ENCODE measurements around the gene ARL4C.

GRCh38 chr2:234535464-234535863 lies 38.6 kb upstream of the ARL4C start:
- TF ChIP-seq POLR2A (IDR thresholded peaks at IDR 0.05; ENCODE audit: low read length) (no peak), EP300 (IDR thresholded peaks at IDR 0.05) (no peak), CTCF (IDR thresholded peaks at IDR 0.05) (no peak), POLR2AphosphoS2 (conservative IDR thresholded peaks at IDR 0.05; ENCODE audit: low read length) (no peak), MAZ (IDR thresholded peaks at IDR 0.05; ENCODE audit: borderline replicate concordance, low read depth, low read length) (no peak), RAD21 (conservative IDR thresholded peaks at IDR 0.05 in 1 of 2, IDR thresholded peaks at IDR 0.05 in 1 of 2) (no peak), RFX5 (IDR thresholded peaks at IDR 0.05) (no peak), RCOR1 (IDR thresholded peaks at IDR 0.05; ENCODE audit: low read depth, low read length) (no peak), ELK1 (IDR thresholded peaks at IDR 0.05; ENCODE audit: low read depth, low read length) (no peak), REST (IDR thresholded peaks at IDR 0.05) (no peak), KDM1A (IDR thresholded peaks at IDR 0.05; ENCODE audit: low read depth) (no peak), SMC3 (IDR thresholded peaks at IDR 0.05) (no peak)
